Breast epithelium (tissue), 3 donors: ENCODE data around the gene NAP1L5.

Experiments used
- POLR2A ChIP-seq: fragments of 450-650 bp; IDR thresholded peaks from one replicate; pipeline ENCODE4 v1.6.1; 2016; ENCODE audit warnings: antibody characterized with exemption, mild to moderate bottlenecking, moderate library complexity
- POLR2AphosphoS5 ChIP-seq, 3 donors: sonication (generic); formaldehyde crosslinking; IDR thresholded peaks; one replicate each; pipeline ENCODE4 v1.6.1; 2017; ENCODE audit warnings: antibody characterized with exemption in 3 of 3
- TF ChIP-seq, protein P1 (sequence below), 3 donors: fragments of 450-650 bp; IDR thresholded peaks; one replicate each; pipeline ENCODE4 v1.5.1; 2016 to 2017; ENCODE audit warnings: antibody characterized with exemption in 3 of 3, mild to moderate bottlenecking in 3 of 3, moderate library complexity in 3 of 3

- TF ChIP-seq, protein P1, sequence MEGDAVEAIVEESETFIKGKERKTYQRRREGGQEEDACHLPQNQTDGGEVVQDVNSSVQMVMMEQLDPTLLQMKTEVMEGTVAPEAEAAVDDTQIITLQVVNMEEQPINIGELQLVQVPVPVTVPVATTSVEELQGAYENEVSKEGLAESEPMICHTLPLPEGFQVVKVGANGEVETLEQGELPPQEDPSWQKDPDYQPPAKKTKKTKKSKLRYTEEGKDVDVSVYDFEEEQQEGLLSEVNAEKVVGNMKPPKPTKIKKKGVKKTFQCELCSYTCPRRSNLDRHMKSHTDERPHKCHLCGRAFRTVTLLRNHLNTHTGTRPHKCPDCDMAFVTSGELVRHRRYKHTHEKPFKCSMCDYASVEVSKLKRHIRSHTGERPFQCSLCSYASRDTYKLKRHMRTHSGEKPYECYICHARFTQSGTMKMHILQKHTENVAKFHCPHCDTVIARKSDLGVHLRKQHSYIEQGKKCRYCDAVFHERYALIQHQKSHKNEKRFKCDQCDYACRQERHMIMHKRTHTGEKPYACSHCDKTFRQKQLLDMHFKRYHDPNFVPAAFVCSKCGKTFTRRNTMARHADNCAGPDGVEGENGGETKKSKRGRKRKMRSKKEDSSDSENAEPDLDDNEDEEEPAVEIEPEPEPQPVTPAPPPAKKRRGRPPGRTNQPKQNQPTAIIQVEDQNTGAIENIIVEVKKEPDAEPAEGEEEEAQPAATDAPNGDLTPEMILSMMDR (IDR thresholded peaks at IDR 0.05) = no peak
- no peak for TF ChIP-seq POLR2A
- no peak for TF ChIP-seq POLR2AphosphoS5 (IDR thresholded peaks at IDR 0.05)
Measured at GRCh38 chr4:88646528-88647280, 50.9 kb downstream of the NAP1L5 start.
